ENCODE data around the gene PDE4C.
A peak's percentile ranks its signal among the peaks of the same experiment; 100 is the strongest.

The PDE4C gene

DNA sequence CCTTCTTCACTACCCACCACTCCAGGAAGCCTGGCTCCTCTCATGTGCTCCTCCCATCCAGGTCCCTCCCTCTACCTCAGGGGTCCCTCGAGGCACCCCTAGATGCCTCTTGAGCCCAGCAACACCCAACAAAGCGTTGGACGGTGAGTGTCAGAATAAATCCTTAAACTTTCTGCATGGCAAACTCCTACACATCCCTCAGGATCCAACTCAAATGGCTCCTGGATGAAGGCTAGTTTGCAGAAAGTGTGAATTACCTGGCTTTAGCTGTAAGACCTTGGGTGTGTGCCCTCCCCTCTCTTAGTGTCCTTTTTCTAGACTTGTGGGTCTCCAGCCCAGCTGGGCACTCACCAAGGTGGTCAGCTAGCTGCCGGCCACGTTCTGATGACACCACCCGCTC is 27.9 kb downstream of the PDE4C start:
- no peak for DNase-seq (ENCODE audit: low read depth in 2 of 2)

DNA sequence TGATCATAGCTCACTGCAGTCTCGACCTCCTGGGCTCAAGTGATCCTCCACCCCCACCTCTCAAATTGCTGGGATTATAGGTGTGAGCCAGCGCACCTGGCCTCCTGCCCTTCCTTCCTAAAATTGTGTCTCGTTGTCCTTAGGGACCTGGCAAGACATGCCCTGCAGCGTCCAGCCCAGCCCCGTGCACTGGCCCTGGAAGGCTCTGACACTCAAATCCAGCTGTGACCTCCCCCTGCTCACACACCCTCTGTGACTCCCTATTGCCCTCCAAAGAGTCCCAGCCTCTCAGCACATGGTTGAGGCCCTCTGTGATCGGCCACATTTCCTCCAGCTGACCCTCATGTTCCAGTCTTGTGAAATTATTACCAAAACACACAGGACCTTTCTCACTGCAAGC is 28.3 kb downstream of the PDE4C start:
- no peak for DNase-seq (ENCODE audit: low read depth in 2 of 2)

DNA sequence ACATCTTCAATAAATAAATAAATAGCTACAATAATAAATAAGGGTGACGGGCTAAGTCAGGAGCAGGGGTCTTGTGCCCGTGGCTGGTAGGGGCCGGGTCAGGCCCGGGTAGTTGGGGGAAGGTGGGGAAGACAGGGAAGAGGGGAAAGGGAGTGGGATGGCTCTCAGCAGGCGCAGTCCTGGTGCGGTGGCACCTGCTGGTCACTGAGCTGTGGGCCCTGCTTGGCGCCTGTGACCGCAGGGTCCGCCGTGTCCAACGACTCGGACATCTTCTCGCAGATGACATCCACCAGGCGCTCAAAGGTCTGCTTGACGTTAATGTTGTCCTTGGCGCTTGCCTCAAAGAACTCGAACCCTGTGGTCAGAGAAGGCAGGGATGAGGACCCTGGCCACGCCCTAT is 28.9 kb downstream of the PDE4C start:
- no peak for DNase-seq (ENCODE audit: low read depth in 2 of 2)

DNA sequence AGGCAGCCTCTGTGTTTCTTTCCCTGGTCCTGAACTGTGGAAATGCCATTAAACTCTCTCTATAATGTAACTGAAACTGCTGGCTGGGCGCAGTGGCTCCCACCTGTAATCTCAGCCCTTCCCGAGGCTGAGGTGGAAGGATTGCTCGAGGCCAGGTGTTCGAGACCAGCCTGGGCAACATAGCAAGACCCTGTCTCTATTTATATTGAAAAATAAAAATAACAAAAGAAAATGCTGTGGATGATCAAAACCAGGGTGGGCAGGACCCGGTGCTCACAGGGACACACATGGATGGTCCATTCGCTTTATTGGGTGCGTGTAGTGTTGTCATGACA is 29.8 kb downstream of the PDE4C start:
- DNase-seq (ENCODE audit: low read depth in 2 of 2) = no peak

DNA sequence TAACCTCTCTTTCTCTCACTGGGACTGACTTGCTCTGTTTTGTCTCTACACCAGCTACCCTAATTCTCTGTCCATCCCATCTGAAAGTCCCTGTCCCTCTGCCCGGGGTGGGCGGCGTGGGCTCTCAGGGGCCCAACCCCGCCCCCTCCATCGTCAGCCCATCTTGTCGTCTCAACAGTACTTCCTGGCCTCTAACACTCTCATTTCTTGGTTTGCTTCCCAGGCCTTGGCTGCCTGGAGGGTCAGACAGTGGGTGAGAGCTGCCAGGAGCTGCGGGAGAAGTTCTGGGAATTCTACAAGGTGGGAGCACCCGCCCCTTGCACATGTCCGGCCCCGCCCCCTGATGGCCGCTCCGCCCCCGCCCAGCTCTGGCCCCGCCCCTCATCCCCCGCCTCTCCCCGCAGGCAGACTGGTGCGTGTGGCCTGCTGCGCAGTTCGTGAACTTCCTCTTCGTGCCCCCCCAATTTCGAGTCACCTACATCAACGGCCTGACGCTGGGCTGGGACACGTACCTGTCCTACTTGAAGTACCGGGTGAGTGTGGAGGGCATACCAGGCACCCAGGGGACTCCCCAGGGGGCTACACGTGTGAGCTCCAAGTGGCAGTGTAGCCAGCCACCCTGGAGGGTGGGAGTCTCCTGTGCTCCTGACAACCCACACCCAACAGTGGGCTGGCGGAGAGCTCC is 31.5 kb downstream of the PDE4C start:
- no peak for DNase-seq (ENCODE audit: low read depth in 2 of 2)

DNA sequence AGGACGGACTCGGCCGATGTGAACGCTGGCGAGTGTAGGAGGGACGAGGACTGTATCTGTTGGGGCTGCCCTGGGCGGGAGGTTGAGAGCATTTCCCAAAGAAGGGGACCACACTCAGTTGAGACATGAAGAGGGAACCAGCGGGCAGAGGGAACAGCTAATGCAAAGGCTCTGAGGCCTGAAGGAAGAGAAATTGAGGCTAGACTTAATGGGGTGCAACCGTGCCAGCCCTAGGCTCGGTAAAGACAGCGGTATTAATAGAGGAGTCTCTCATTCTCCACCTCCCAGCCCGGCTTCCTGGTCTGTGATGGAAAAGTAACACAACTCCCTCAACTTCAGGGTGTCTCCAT is 32.1 kb downstream of the PDE4C start:
- DNase-seq (ENCODE audit: low read depth in 2 of 2) = no peak

- DNase-seq (ENCODE audit: low read depth in 2 of 2) = no peak
These were observed 32.7 kb downstream of the PDE4C start for GRCh38 chr19:18193388-18194180.

- peak; percentile 92 to 96 for DNase-seq (ENCODE audit: low read depth in 2 of 2)
These were observed 33.4 kb downstream of the PDE4C start, which contains the start of gene MPV17L2 for GRCh38 chr19:18192673-18193387. Gene MPV17L2, plus strand, starts transcription at chr19:18193218. Its CDS starts 64 bp downstream, at chr19:18193282.

DNA sequence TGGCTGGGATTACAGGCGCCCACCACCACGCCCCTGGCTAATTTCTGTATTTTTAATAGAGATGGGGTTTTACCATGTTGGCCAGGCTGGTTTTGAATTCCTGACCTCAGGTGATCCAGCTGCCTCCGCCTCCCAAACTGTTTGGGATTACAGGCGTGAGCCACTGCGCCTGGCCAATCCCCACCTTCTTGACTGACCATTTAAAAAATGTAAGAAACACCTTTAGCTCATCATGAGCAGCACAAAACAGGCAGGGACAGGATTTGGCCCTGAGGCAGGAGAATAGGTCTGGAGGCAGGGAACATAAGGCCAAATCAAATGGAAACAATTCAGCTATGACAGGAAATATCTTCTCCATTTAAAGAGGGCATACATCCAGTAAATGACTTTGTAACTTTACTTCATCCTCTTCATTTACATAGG is 34.6 kb downstream of the PDE4C start:
- no peak for DNase-seq (ENCODE audit: low read depth in 2 of 2)

DNA sequence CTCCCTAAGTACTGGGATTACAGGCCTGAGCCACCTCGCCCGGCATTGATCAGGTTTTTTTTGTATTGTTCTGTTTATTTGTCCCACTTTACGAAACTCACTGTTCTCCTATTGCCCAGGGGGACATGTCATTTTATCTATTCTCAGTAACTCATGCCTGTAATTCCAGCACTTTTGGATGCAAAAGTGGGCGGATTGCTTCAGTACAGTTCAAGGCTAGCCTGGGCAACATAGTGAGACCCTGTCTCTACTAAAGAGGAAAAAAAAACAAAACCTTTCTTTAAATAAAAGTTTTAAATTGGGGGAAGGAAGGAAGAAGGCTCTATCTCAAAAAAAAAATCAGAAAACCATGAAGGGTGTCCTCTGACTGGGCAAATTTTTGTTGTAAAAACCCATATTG is 36.0 kb downstream of the PDE4C start:
- DNase-seq (ENCODE audit: low read depth in 2 of 2) = no peak

GRCh38 chr19:18185538-18185937 is 40.7 kb downstream of the PDE4C start:
- DNase-seq (ENCODE audit: low read depth in 2 of 2) = no peak

- DNase-seq (ENCODE audit: low read depth in 2 of 2) = no peak
These were observed 42.7 kb downstream of the PDE4C start for GRCh38 chr19:18183529-18183928.

DNA sequence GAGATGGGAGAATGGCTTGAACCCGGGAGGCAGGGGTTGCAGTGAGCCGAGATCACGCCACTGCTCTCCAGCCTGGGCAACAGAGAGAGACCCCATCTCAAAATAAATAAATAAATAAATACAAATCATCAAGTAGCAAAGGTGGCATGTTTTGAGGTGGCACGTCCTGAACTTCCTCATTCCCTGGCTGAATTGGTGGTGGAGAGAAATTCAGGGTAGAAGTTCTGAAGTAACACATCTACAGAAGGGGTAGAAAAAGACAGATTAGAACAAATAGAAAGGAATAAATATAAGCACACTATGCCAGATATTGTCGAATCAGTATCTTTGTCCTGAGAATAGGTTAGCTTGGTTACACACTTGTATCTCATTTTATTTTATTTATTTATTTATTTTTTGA is 46.3 kb downstream of the PDE4C start:
- DNase-seq (ENCODE audit: low read depth in 2 of 2) = no peak

- no peak for DNase-seq (ENCODE audit: low read depth in 2 of 2)
These were observed 49.6 kb downstream of the PDE4C start for GRCh38 chr19:18176367-18177310.

DNA sequence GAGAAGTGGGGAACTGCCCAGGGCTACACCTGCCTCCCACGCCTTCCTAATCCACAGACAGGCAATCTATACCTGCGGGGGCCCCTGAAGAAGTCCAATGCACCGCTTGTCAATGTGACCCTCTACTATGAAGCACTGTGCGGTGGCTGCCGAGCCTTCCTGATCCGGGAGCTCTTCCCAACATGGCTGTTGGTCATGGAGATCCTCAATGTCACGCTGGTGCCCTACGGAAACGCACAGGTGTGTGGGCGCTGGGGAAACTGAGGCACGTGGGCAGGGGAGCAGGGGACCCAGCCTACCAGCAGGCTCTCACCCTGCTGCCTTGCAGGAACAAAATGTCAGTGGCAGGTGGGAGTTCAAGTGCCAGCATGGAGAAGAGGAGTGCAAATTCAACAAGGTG is 51.3 kb downstream of the PDE4C start:
- DNase-seq (ENCODE audit: low read depth in 2 of 2) = no peak
